Sigmoid colon (tissue), 4 donors: ENCODE measurements around the gene DDOST.

Experiments used
- CTCF ChIP-seq, 4 experiments: fragments of 450-650 bp in 3 of 4; fragments of 200-600 bp in 1 of 4; IDR thresholded peaks; one replicate each; pipeline ENCODE4 v1.5.1; 2016 to 2019; ENCODE audit warnings: antibody characterized with exemption in 4 of 4, mild to moderate bottlenecking in 3 of 4, moderate library complexity in 2 of 4
- EP300 ChIP-seq, 4 donors: sonication (generic); formaldehyde crosslinking; IDR thresholded peaks; one replicate each; pipeline ENCODE4 v1.6.1; 2017; ENCODE audit warnings: antibody characterized with exemption in 4 of 4
- POLR2A ChIP-seq, 2 donors: fragments of 450-650 bp; IDR thresholded peaks; one replicate each; pipeline ENCODE4 v1.6.1; 2016; ENCODE audit warnings: antibody characterized with exemption in 2 of 2, mild to moderate bottlenecking in 2 of 2, moderate library complexity in 2 of 2
- POLR2AphosphoS5 ChIP-seq, 4 donors: sonication (generic); formaldehyde crosslinking; IDR thresholded peaks; one replicate each; pipeline ENCODE4 v1.6.1; 2017; ENCODE audit warnings: antibody characterized with exemption in 4 of 4

GRCh38 chr1:20708891-20709290 lies 47.7 kb upstream of the DDOST start:
- TF ChIP-seq CTCF (IDR thresholded peaks at IDR 0.05) (no peak), POLR2AphosphoS5 (IDR thresholded peaks at IDR 0.05) (no peak), POLR2A (IDR thresholded peaks at IDR 0.05) (no peak), EP300 (IDR thresholded peaks at IDR 0.05) (no peak)
